Central memory CD8-positive, alpha-beta T cell (primary cell): ENCODE data around the gene SCAF4.
"Not testable (repeated sequence)": the region's sequence is repeated elsewhere in the genome, so short reads cannot be mapped to it uniquely, and the experiment has no call there.

Experiments used
- ATAC-seq: fragments of 150-1000 bp; cut with Tn5 transposase; replicated peaks from 2 replicates; pipeline ENCODE4 v1.10.0; 2022; ENCODE audit warnings: mild to moderate bottlenecking, moderate FRiP score, moderate number of reproducible peaks; ENCODE audit not compliant: poor library complexity, severe bottlenecking; ENCODE audit errors: extremely low read depth
- DNase-seq, 2 donors: peaks; one replicate each; pipeline ENCODE4 v3.0.0; 2021; ENCODE audit warnings: low spot score in 2 of 2
- H3K27ac Mint-ChIP-seq: one replicate; pipeline ENCODE4 v1.8.0; 2022; ENCODE audit warnings: low read depth, mild to moderate bottlenecking, moderate library complexity, mixed read lengths
- H3K27me3 Mint-ChIP-seq: one replicate; pipeline ENCODE4 v1.8.0; 2022; ENCODE audit warnings: mixed read lengths
- H3K36me3 Mint-ChIP-seq: one replicate; pipeline ENCODE4 v1.8.0; 2022; ENCODE audit warnings: mild to moderate bottlenecking, moderate library complexity, mixed read lengths; ENCODE audit not compliant: insufficient read depth
- H3K4me1 Mint-ChIP-seq: one replicate; pipeline ENCODE4 v1.8.0; 2022; ENCODE audit warnings: mixed read lengths
- H3K4me3 Mint-ChIP-seq: one replicate; pipeline ENCODE4 v1.8.0; 2022; ENCODE audit warnings: mild to moderate bottlenecking, moderate library complexity, mixed read lengths
- H3K9me3 Mint-ChIP-seq: one replicate; pipeline ENCODE4 v1.8.0; 2022; ENCODE audit warnings: mixed read lengths

Gene SCAF4, protein sequence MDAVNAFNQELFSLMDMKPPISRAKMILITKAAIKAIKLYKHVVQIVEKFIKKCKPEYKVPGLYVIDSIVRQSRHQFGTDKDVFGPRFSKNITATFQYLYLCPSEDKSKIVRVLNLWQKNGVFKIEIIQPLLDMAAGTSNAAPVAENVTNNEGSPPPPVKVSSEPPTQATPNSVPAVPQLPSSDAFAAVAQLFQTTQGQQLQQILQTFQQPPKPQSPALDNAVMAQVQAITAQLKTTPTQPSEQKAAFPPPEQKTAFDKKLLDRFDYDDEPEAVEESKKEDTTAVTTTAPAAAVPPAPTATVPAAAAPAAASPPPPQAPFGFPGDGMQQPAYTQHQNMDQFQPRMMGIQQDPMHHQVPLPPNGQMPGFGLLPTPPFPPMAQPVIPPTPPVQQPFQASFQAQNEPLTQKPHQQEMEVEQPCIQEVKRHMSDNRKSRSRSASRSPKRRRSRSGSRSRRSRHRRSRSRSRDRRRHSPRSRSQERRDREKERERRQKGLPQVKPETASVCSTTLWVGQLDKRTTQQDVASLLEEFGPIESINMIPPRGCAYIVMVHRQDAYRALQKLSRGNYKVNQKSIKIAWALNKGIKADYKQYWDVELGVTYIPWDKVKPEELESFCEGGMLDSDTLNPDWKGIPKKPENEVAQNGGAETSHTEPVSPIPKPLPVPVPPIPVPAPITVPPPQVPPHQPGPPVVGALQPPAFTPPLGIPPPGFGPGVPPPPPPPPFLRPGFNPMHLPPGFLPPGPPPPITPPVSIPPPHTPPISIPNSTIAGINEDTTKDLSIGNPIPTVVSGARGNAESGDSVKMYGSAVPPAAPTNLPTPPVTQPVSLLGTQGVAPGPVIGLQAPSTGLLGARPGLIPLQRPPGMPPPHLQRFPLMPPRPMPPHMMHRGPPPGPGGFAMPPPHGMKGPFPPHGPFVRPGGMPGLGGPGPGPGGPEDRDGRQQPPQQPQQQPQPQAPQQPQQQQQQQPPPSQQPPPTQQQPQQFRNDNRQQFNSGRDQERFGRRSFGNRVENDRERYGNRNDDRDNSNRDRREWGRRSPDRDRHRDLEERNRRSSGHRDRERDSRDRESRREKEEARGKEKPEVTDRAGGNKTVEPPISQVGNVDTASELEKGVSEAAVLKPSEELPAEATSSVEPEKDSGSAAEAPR

GRCh38 chr21:31731857-31732596, at the start of gene SCAF4:
Gene SCAF4 (minus strand): TSS chr21:31732118. CDS start chr21:31731692, 426 bp downstream.
- peak within 1 kb of the TSS; percentile 17 for H3K27ac Mint-ChIP-seq
- H3K27me3 Mint-ChIP-seq = no peaks in the 10 kb centered on the region
- peak; percentile 48 for DNase-seq
- no peak within 1 kb of the TSS for H3K4me3 Mint-ChIP-seq
- peak; percentile 83 for ATAC-seq
- H3K9me3 Mint-ChIP-seq = no peaks in the 10 kb centered on the region
- no peaks in the 10 kb centered on the region for H3K4me1 Mint-ChIP-seq
- H3K36me3 Mint-ChIP-seq = peaks cover 7% of the 10 kb centered on the region

GRCh38 chr21:31780944-31781343, 49.0 kb upstream of the SCAF4 start:
- Mint-ChIP-seq H3K27me3 (peaks cover 32% of the 10 kb centered on the region), H3K27ac (no peak overlapping the region), H3K4me3 (no peak overlapping the region), H3K36me3 (peaks cover 1% of the 10 kb centered on the region), H3K9me3 (no peaks in the 10 kb centered on the region), H3K4me1 (peaks cover 4% of the 10 kb centered on the region)
- ATAC-seq = no peak
- DNase-seq = no peak

DNA sequence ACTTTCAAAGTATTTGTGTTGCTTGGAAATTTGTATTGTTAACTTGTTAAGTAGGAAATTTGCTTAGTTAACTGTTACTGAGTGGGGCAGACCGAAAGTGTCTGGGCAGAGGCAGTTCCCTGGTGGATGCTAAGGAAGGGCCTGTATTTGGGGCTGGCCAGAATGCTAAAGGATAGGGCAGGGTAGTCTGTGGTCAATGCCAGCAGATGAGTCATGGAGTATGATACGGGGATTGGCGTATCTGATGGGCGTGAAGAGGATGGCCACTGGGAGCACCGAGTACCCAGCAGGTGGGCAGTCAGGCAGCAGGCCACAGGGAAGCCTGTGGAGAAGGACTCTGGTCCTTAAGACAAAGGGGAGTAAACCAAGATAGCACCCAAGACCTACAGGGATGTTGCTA, 46.6 kb upstream of the SCAF4 start:
- no peak overlapping the region for H3K4me3 Mint-ChIP-seq
- ATAC-seq (no peak), DNase-seq (no peak)
- peaks cover 1% of the 10 kb centered on the region for H3K36me3 Mint-ChIP-seq
- no peak overlapping the region for H3K27ac Mint-ChIP-seq
- no peaks in the 10 kb centered on the region for H3K4me1 Mint-ChIP-seq
- H3K27me3 Mint-ChIP-seq = peaks cover 32% of the 10 kb centered on the region
- H3K9me3 Mint-ChIP-seq = no peaks in the 10 kb centered on the region

DNA sequence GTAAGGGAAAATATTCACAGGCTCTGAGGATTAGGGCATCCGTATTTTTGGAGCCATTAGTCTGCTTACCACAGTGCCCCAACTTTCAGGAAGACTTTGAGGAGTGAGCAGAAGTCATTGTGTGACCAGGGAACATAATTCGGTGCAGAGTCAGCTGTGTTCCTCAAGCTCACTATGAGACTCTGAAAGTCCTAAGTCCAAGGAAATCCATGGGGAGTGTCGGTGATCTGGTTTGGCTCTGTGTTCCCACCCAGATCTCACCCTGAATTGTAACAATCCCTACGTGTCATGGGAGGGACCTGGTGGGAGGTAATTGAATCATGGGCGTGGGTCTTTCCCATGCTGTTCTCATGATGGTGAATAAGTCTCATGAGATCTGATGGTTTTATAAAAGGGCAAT, 45.9 kb upstream of the SCAF4 start:
- Mint-ChIP-seq H3K4me1 (no peaks in the 10 kb centered on the region), H3K36me3 (peaks cover 1% of the 10 kb centered on the region), H3K27me3 (peaks cover 32% of the 10 kb centered on the region), H3K27ac (no peak overlapping the region), H3K9me3 (no peaks in the 10 kb centered on the region), H3K4me3 (no peak overlapping the region)
- no peak for ATAC-seq
- DNase-seq = no peak

- Mint-ChIP-seq H3K27ac (no peak overlapping the region), H3K27me3 (peaks cover 10% of the 10 kb centered on the region), H3K9me3 (no peaks in the 10 kb centered on the region), H3K4me3 (no peak overlapping the region), H3K4me1 (no peaks in the 10 kb centered on the region), H3K36me3 (peaks cover 1% of the 10 kb centered on the region)
- DNase-seq = no peak
- no peak for ATAC-seq
Observed at GRCh38 chr21:31774031-31774430, 42.1 kb upstream of the SCAF4 start.

DNA sequence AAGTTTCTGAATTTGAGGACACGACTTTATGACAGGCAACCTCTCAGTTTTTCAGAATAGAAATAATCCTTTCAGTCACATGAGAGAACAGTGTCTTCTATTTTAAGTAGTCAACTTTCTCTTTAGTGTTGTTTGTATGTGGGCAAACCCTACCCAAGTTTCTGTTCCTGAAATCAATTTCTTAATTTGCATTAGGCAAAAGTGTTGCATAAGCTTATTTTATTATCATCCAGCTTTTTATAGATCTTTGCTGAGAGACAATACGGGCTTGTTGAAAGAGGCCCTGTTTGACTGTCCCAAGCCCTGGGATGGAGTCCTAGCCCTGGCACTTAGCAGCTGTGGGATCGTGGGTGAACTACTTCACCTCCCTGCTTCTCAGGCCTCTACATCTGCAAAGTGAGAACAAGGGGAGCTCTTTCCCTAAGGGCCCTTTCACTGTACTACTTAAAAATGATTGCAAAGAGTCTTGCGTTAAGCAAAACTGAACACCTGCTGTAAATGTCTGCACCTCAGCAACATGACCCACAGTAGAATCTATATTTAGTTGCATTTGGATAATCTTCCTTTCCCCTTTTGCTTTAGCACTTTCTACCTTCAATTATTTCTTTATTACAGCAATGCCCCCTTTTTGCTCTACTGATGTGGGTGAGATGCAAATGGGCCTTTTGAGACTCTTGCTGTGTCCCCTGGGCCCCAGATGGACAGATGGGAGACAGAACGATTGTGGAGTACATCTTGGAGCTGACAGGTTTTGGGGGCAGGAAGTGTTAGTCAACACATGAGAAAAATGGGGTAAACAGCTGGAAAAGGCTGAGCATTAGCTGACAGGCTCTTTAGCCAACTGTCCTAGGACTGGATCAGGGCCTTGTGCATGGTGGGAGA, 41.0 kb upstream of the SCAF4 start:
- Mint-ChIP-seq H3K27me3 (no peaks in the 10 kb centered on the region), H3K36me3 (peaks cover 1% of the 10 kb centered on the region), H3K4me1 (no peaks in the 10 kb centered on the region), H3K27ac (no peak overlapping the region), H3K9me3 (no peaks in the 10 kb centered on the region), H3K4me3 (no peak overlapping the region)
- DNase-seq (no peak), ATAC-seq (no peak)

DNA sequence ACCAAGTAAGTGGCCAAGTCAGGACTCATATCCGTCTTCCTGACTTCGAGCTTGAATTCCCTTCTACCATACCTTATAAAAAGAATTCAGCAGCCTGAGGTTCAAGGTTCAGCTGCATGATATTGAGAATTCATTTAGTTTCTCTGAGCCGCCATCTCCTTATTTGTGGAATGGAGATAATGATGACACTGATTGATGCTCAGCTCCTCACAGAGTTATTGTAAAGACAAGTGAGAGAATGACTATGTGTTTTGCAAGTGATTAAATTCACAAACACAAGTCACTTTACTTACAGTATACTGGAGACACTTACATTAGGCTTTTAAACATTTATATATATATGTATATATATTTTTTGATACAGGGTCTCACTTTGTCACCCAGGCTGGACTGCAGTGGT, 39.8 kb upstream of the SCAF4 start:
- H3K4me1 Mint-ChIP-seq = no peaks in the 10 kb centered on the region
- H3K27ac Mint-ChIP-seq = no peak overlapping the region
- H3K27me3 Mint-ChIP-seq = no peaks in the 10 kb centered on the region
- H3K36me3 Mint-ChIP-seq = peaks cover 1% of the 10 kb centered on the region
- no peaks in the 10 kb centered on the region for H3K9me3 Mint-ChIP-seq
- no peak for ATAC-seq
- no peak for DNase-seq
- H3K4me3 Mint-ChIP-seq = no peak overlapping the region

- Mint-ChIP-seq H3K27ac (no peak overlapping the region), H3K9me3 (no peaks in the 10 kb centered on the region), H3K36me3 (no peaks in the 10 kb centered on the region), H3K27me3 (peaks cover 2% of the 10 kb centered on the region), H3K4me1 (no peaks in the 10 kb centered on the region), H3K4me3 (no peak overlapping the region)
- ATAC-seq (no peak), DNase-seq (no peak)
Observed at GRCh38 chr21:31768710-31769109, 36.8 kb upstream of the SCAF4 start.

- H3K27ac Mint-ChIP-seq = no peak overlapping the region
- DNase-seq (no peak), ATAC-seq (no peak)
- peaks cover 20% of the 10 kb centered on the region for H3K27me3 Mint-ChIP-seq
- no peaks in the 10 kb centered on the region for H3K36me3 Mint-ChIP-seq
- H3K4me1 Mint-ChIP-seq = no peaks in the 10 kb centered on the region
- no peak overlapping the region for H3K4me3 Mint-ChIP-seq
- no peaks in the 10 kb centered on the region for H3K9me3 Mint-ChIP-seq
Observed at GRCh38 chr21:31766899-31767298, 35.0 kb upstream of the SCAF4 start.

DNA sequence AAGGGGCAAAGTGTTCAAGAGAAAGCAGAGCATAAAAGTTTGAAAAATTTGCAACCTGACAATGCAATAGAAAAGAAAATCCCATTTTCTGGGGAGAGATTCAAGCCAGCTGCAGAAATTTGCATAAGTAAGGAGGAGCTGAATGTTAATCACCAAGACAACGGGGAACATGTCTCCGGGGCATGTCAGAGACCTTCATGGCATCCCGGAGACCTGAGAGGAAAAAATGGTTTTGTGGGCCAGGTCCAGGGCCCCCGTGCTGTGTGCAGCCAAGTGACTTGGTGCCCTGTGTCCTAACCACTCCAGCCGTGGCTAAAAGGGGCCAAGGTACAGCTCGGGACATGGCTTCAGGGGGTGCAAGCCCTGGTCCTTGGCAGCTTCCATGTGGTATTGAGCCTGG, 33.9 kb upstream of the SCAF4 start:
- DNase-seq, H3K4me3 Mint-ChIP-seq, H3K36me3 Mint-ChIP-seq, H3K9me3 Mint-ChIP-seq, H3K4me1 Mint-ChIP-seq, ATAC-seq, H3K27ac Mint-ChIP-seq: not testable (repeated sequence)
- peaks cover 31% of the 10 kb centered on the region for H3K27me3 Mint-ChIP-seq

- Mint-ChIP-seq H3K27ac (no peak overlapping the region), H3K36me3 (no peaks in the 10 kb centered on the region), H3K27me3 (peaks cover 54% of the 10 kb centered on the region), H3K4me3 (no peak overlapping the region), H3K4me1 (no peaks in the 10 kb centered on the region), H3K9me3 (no peaks in the 10 kb centered on the region)
- ATAC-seq (no peak), DNase-seq (no peak)
Observed at GRCh38 chr21:31760931-31761330, 29.0 kb upstream of the SCAF4 start.
